Measurements from ENCODE around the gene GNG4. TPM values are rescaled to one million over a fixed set of nuclear protein-coding genes. Genes with fewer than 3 reads are reported as not detected.
"Not testable (repeated sequence)": the region's sequence is repeated elsewhere in the genome, so short reads cannot be mapped to it uniquely, and the experiment has no call there.

The GNG4 gene
- total RNA-seq, 1 donor from 2014 or later, result not detected

DNA sequence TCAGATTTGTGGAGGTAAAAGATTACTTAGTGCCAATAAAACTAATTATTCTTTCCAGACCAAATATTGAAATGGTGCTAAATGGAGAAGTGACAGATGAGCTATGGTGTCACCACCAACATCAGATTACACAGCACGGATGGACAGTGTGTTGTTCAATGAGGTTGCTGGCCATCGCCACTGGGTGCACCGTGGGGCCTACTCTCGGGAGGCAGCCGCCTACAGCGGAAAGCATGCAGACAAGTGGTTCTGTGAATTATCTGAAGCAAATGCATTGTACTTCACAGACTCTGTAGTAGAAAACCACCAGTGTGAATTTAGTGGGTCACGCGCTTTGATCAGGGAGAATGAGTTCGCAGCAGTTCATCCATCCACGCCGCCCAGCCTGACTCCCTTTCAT lies 42.3 kb downstream of the GNG4 start:
- TF ChIP-seq, protein P1, sequence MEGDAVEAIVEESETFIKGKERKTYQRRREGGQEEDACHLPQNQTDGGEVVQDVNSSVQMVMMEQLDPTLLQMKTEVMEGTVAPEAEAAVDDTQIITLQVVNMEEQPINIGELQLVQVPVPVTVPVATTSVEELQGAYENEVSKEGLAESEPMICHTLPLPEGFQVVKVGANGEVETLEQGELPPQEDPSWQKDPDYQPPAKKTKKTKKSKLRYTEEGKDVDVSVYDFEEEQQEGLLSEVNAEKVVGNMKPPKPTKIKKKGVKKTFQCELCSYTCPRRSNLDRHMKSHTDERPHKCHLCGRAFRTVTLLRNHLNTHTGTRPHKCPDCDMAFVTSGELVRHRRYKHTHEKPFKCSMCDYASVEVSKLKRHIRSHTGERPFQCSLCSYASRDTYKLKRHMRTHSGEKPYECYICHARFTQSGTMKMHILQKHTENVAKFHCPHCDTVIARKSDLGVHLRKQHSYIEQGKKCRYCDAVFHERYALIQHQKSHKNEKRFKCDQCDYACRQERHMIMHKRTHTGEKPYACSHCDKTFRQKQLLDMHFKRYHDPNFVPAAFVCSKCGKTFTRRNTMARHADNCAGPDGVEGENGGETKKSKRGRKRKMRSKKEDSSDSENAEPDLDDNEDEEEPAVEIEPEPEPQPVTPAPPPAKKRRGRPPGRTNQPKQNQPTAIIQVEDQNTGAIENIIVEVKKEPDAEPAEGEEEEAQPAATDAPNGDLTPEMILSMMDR (IDR thresholded peaks at IDR 0.05; ENCODE audit: insufficient read depth, low read length, severe bottlenecking), result no peak
- no peak for FAIRE-seq
- no peaks in the 10 kb centered on the region for H3K27me3 ChIP-seq (ENCODE audit: control insufficient read depth, insufficient read depth, low read length)

DNA sequence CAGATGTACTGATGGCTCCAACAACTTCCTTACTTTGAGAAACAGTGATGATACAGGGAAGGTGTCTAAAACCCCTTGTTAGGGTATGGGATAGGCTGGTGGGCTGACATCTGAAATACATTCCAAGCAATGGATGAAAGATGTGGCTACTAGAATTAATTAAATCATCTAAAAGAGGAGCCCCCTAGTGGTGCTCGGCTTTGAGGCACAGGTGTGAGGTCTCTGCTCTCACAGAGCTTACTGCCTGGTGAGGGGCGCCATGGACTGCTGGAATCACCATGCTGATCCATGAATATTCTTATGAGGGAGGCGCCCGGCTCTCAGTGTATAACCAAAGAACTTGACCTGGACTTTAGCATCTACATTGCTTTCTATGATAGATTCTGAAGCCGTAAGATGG lies 48.5 kb downstream of the GNG4 start:
- H3K27me3 ChIP-seq (ENCODE audit: control insufficient read depth, insufficient read depth, low read length), result no peaks in the 10 kb centered on the region
- TF ChIP-seq, protein P1 (IDR thresholded peaks at IDR 0.05; ENCODE audit: insufficient read depth, low read length, severe bottlenecking), result peak; percentile 52
- H3K4me3 ChIP-seq (ENCODE audit: low read depth, low read length), result no peak overlapping the region
- H3K36me3 ChIP-seq (ENCODE audit: control insufficient read depth, insufficient read depth, low read length), result no peaks in the 10 kb centered on the region
- DNase-seq (ENCODE audit: low read depth), result peak; percentile 14
- FAIRE-seq, result no peak

More for the DNA sequence above, 42.3 kb downstream of the GNG4 start:
- no peak overlapping the region for H3K4me3 ChIP-seq (ENCODE audit: low read depth, low read length)
- DNase-seq (ENCODE audit: low read depth), result no peak
- H3K36me3 ChIP-seq (ENCODE audit: control insufficient read depth, insufficient read depth, low read length), result no peaks in the 10 kb centered on the region

DNA sequence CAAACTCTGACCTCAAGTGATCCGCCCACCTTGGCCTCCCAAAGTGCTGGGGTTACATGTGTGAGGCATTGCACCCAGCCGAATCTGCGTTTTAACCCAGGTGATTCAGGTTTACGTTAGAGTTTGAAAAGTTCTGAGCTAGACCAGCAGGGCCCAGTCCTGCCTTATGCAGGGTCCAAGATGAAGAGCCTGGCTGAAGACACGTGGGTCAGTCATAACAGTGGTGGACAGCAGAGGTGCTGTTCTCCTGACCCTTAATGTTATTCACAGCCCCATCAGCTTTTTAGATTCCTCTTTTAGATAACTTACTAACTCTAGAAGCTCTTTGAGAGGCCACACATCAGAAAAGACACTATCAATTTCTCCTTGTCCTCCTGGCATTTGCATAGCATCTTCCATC lies 50.0 kb downstream of the GNG4 start:
- TF ChIP-seq, protein P1 (IDR thresholded peaks at IDR 0.05; ENCODE audit: insufficient read depth, low read length, severe bottlenecking), result no peak
- H3K36me3 ChIP-seq (ENCODE audit: control insufficient read depth, insufficient read depth, low read length), result no peaks in the 10 kb centered on the region
- no peak overlapping the region for H3K4me3 ChIP-seq (ENCODE audit: low read depth, low read length)
- DNase-seq (ENCODE audit: low read depth), result no peak
- H3K27me3 ChIP-seq (ENCODE audit: control insufficient read depth, insufficient read depth, low read length), result no peaks in the 10 kb centered on the region
- FAIRE-seq, result no peak

DNA sequence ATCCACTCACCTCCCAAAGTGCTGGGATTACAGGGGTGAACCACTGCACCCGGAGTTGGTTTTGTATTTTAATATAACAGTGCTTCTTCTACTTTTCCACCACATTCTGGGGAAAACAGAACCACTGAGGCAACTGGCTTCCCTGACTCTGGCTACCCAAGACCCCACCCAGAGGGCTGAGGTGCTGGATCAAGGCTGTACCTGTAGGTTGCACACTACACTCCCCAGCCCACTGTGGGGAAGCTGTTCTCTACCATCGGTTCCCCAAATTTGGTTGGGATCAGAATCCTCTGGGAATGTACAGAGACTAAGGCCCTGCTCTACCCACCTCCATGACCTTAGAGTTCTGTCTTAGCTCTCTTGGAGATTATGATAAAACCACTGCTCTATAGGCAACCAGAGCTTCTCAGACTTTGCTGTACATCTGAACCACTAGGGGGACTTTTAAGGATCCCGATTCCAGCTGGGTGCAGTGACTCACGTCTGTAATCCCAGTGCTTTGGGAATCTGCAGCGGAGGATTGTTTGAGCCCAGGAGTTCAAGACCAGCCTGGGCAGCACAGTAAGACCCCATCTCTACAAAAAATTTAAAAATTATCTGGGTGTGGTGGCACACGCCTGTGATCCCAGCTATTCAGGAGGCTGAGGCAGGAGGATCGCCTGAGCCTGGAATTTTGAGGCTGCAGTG lies 51.6 kb downstream of the GNG4 start:
- no peak for FAIRE-seq
- H3K4me3 ChIP-seq (ENCODE audit: low read depth, low read length), result no peak overlapping the region
- H3K36me3 ChIP-seq (ENCODE audit: control insufficient read depth, insufficient read depth, low read length), result no peaks in the 10 kb centered on the region
- DNase-seq (ENCODE audit: low read depth), result peak; percentile 53
- TF ChIP-seq, protein P1 (IDR thresholded peaks at IDR 0.05; ENCODE audit: insufficient read depth, low read length, severe bottlenecking), result peak; percentile 39
- no peaks in the 10 kb centered on the region for H3K27me3 ChIP-seq (ENCODE audit: control insufficient read depth, insufficient read depth, low read length)

DNA sequence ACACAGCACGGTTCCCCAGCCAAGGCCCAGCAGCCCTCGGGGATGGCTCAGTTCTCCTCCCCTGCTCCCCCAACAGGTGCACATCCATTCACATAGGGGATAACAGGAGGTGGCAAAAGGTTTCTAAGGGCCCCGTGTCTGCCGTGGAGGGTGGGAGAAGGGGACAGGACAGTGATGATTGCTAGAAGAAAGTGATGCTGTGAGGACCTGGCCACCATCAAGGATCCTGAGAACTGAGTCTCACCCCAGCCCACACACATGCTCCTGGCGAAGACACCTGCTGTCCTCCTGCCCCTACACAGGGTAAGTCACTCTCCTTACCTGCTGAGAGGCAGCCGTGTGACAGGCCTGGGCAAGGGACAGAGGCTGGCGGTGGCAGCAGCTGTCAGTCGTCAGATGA lies 54.5 kb downstream of the GNG4 start:
- DNase-seq (ENCODE audit: low read depth), result no peak
- no peaks in the 10 kb centered on the region for H3K36me3 ChIP-seq (ENCODE audit: control insufficient read depth, insufficient read depth, low read length)

GRCh38 chr1:235594281-235594895 lies 55.2 kb downstream of the GNG4 start:
- not testable (repeated sequence) for FAIRE-seq; DNase-seq (ENCODE audit: low read depth); H3K27me3 ChIP-seq (ENCODE audit: control insufficient read depth, insufficient read depth, low read length); H3K4me3 ChIP-seq (ENCODE audit: low read depth, low read length); H3K36me3 ChIP-seq (ENCODE audit: control insufficient read depth, insufficient read depth, low read length)

More for the DNA sequence above, 54.5 kb downstream of the GNG4 start:
- Histone ChIP-seq H3K4me3 (ENCODE audit: low read depth, low read length) (no peak overlapping the region), H3K27me3 (ENCODE audit: control insufficient read depth, insufficient read depth, low read length) (no peaks in the 10 kb centered on the region)
- FAIRE-seq, result no peak
- TF ChIP-seq, protein P1 (IDR thresholded peaks at IDR 0.05; ENCODE audit: insufficient read depth, low read length, severe bottlenecking), result no peak
